Measurements from ENCODE around the gene ARHGAP19.
"Not testable (repeated sequence)": the region's sequence is repeated elsewhere in the genome, so short reads cannot be mapped to it uniquely, and the experiment has no call there.

ARHGAP19 gene

GRCh38 chr10:97279121-97279815 is 13.2 kb downstream of the ARHGAP19 start:
- no peak for DNase-seq

DNA sequence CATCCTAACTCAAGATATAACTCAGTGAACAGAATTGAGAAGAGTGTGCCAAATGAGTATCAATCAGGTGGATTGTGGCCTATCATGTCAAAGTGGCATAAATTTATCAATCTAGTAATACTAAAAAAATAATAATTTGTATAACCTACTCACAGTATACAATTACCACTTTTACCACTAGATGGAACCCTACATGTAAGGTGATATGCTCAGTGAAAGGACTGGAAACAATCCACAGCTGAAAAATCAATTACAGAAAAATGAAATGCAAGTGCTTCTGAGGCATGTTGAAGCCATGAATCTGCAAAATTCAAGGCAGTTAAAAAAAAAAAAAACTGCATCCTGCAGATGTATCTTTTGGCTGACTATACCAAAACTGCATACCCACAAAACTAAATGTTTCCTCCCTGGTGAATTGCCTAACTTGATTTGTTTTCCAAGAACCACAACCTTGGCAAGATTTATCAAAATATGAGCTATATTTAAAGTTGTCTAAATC is 13.9 kb downstream of the ARHGAP19 start:
- DNase-seq = peak; percentile 35

- no peak for DNase-seq
Observed at GRCh38 chr10:97277551-97277950, 14.9 kb downstream of the ARHGAP19 start.

DNA sequence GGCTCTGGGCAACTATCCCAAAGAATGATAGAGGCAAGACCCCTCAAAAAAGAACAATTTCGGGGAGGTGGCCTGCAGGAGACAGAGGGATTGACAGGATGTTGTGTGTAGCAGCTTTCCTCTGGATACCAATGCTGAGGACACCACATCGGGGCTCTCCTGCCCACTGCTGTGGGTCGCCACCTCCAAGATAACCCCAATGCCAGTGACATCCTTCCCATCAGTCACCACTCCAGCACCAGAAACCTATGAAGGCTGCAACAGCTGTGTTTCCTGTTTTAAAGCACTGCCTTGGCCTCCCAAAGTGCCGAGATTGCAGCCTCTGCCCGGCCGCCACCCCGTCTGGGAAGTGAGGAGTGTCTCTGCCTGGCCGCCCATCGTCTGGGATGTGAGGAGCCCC is 17.6 kb downstream of the ARHGAP19 start:
- no peak for DNase-seq

GRCh38 chr10:97273700-97274099 is 18.7 kb downstream of the ARHGAP19 start:
- DNase-seq = no peak

- no peak for DNase-seq
Observed at GRCh38 chr10:97270523-97271154, 21.8 kb downstream of the ARHGAP19 start.

DNA sequence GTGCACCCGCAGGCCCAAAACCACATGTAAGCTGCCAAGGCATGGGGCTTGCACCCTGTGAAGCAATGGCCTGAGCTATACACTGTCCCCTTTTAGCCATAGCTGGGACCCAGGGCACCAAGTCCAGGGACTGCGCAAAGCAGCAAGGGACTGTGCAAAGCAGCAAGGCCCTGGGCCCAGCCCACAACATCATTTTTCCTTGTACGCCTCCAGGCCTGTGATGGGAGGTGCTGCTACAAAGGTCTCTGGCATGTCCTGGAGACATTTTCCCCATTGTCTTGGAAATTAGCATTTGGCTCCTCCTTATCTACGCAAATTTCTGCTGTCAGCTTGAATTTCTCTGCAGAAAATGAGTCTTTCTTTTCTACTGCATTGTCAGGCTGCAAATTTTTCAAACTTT is 24.8 kb downstream of the ARHGAP19 start:
- DNase-seq = no peak

DNA sequence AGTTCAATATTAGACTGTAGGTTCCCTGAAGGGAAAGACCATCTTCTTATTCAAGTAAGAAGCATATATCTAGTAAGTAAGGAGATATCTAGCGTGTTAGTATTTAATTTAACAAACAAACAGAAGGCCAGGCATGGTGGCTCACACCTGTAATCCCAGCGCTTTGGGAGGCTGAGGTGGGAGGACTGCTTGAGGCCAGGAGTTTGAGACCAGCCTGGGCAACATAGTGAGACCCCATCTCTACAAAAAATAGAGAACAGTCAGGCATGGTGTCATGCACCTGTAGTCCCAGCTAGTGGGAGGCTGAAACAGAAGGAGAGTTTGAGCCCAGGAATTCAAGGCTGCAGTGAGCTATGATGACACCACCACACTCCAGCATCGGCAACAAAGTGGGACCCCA is 27.3 kb downstream of the ARHGAP19 start:
- DNase-seq = not testable (repeated sequence)

GRCh38 chr10:97263971-97264370 is 28.5 kb downstream of the ARHGAP19 start:
- DNase-seq = no peak

DNA sequence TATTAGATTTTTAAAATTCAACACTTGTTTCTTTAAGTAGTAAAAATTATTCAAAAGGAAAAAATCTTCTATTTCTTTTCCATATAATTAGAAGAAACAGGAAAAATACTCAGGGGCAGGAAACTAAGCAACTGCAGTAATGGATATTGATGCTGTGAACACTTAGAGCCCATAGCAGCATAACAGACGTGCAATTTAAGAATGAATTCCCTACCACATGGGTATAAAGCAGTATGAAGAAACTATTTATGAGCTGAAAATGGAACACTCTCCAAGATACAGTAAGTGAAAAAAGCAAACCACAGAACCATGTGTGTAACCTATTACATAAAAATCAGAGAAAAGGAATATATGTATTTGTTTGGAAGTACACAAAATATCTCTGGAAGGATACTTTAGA is 30.8 kb downstream of the ARHGAP19 start:
- DNase-seq = no peak

DNA sequence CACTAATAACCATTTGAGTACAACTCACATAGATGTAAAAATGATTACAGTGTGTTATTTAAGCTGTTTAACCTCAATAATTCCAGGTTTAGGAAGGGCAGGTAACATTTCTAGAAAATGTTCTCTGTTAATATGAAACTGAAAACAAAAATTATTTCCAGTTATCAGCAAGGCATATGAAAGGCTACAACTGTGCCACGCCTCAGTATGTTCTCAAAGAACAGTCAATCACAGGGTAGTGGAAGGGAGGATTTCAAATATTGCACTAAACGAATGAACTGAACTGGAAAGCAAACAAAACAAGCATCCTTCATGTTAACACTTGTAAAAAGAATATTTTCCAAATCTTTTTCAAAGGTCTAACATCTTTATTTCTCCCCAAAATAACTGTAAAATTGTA is 31.3 kb downstream of the ARHGAP19 start:
- no peak for DNase-seq

GRCh38 chr10:97259119-97259518 is 33.3 kb downstream of the ARHGAP19 start:
- DNase-seq = no peak

- DNase-seq = no peak
Observed at GRCh38 chr10:97256356-97256755, 36.1 kb downstream of the ARHGAP19 start.

DNA sequence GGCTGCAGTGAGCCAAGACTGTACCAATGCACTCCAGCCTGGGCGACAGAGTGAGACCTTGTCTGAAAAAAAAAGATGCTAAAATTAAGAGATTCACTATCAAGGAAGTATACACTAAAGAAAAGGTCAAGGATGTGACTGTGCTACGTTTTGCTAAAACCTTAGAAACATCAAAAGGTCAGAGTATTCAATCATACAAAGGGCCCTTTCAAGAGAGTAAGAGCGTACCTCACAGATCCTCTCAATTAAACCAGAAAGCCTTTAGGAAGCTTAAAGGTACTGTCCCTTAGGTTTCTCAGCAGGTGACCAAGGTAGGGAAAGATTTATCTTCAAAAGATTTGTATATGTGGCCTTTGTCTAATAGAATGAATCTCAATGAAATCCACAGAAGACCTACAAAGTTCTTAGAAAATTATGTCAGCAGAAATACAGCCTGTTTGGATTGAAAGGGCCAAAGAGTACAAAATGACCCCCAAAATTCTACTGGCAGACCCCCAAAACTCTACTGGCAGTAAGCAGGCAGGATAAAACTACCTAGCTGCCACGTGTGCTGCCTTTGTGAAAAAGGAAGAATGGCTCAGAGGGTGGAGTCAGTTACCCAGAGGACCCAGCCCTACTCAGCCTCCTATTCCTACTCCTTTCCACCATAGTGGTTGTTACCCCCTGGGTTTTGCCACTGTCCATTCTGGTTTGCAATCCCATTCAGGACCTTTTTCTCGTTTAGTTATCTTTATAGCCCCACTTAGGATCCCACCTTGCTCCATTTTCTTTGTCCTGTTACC is 36.7 kb downstream of the ARHGAP19 start:
- DNase-seq = no peak

GRCh38 chr10:97254694-97255093 is 37.7 kb downstream of the ARHGAP19 start:
- no peak for DNase-seq

- no peak for DNase-seq
Observed at GRCh38 chr10:97250952-97251351, 41.5 kb downstream of the ARHGAP19 start.

DNA sequence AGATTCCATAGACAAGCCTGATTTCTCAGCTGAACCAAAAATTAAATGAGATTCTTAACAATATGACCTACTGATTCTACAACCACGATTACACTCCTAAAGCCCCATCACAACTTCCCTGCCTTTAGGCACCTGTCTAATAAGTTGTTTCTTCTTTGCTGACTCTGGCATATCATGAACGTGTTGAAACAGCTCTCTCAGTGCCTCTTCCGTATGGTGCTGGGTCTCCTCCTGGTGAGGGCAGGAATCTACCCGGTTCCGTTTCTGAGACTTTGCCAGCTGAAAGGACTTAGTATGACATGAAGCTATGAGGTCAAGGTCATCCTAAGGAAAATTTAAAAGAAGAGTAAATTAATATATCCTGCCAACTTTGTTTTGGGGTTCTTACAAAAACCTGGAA is 48.6 kb downstream of the ARHGAP19 start:
- no peak for DNase-seq

DNA sequence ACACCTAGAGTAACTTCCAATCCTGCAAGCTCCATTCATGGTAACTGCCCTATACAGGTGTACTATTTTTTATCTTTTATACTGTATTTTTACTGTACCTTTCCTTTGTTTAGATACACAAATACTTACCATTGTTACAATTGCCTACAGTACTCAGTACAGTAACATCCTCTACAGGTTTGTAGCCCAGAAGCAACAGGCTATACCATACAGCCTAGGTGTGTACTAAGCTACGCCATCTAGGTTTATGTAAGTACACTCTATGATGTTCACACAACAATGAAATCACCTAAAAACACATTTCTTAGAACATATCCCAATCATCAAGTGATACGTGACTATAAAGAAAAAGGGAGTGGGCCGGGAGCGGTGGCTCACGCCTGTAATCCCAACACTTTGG is 53.6 kb downstream of the ARHGAP19 start:
- no peak for DNase-seq

DNA sequence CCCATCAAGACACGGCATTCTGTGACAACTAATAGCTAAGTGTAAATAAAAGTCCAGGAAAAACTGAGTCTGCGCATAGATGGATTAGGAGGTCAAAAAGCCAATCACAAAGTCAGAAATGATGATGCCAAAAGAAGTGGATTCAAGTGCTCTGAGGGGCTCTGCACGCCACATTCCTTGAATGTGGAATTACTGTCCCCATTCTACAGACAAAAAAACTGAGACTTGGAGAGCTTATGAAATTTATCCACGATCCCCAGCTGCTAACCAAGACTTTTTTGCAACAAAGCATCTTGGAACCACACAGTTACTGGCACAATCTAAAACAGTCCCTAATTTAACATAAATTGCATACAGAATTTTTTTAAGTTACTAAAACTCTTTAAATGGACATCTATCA is 57.1 kb downstream of the ARHGAP19 start:
- no peak for DNase-seq

GRCh38 chr10:97234400-97234799 is 58.0 kb downstream of the ARHGAP19 start:
- peak; percentile 67 for DNase-seq

DNA sequence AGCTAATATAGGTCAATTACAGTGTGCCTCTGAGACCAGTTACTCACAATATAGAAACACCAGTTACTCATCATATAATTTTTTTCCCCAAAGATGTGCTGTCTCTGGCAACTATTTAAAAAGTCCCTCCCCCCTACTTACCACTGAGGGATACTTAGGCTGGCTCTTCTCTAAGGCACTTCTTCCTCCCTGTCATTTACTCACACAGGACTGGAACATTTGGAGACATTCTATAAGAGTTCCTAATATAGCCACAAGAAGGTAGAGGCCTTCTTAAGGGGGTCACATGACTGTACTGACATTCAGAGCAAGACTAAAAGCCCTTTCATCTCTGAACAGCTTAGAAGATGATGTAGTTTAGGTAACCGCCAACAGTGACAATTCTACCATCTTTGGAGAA is 62.3 kb downstream of the ARHGAP19 start:
- DNase-seq = no peak

DNA sequence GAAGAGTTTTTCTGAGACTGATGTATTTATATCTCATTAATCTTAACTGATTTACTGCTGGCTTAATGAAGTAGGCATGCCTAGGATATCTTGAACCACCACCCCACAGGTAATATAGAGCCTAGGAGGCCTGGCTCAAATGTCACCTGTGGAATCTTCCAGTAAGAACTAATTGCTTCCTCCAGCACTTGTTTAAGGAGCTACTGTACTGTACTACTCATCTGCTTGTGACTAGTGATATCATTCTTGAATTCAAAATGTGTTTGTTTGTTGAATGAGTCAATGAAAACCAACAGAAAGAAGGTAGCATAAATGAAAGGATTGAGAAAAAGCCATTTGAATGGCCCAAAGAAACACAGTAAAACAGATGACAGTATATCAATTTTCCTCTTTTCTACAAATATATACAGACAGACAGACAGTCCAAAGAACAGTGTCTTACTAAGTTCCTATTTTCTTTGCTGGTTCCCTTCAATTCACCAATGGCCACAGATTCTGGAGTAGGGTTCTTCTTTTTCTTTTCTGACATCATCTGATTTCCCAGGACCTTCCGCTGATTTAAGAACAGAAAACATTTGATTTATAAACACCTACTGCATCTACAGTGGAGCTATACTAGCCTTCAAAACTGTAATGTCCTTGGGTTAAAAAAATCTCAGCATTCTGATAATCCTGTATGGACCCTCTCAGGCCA is 63.0 kb downstream of the ARHGAP19 start:
- no peak for DNase-seq

GRCh38 chr10:97228775-97229157 is 63.7 kb downstream of the ARHGAP19 start:
- no peak for DNase-seq
